Measurements from ENCODE around the gene PABPN1. TPM values are rescaled to one million over a fixed set of nuclear protein-coding genes. Genes with fewer than 3 reads are reported as not detected.

PABPN1 gene
- total and polyA plus RNA-seq, 9 of the 15 experiments (the other 6 are each of a cell fraction or from before 2014, with no cell fraction given) = 32.6 to 388 (median 178) TPM

- in situ Hi-C loops (cut with MboI) (no loop called here), intact Hi-C loops (cut with micrococcal nuclease) (no loop called here)
- no peak for ATAC-seq
- Histone ChIP-seq H3K79me2 (ENCODE audit: control insufficient read depth, insufficient read depth, low read length) (no peaks in the 10 kb centered on the region), H3K4me2 (ENCODE audit: insufficient read depth, low read length) (no peak overlapping the region), H3K9me1 (ENCODE audit: control insufficient read depth, insufficient read depth, low read length) (no peaks in the 10 kb centered on the region), H3K9ac (ENCODE audit: insufficient read depth in 1 of 2, low read depth in 2 of 2, low read length in 2 of 2) (no peak overlapping the region), H4K20me1 (replicated peaks; ENCODE audit: control insufficient read depth, insufficient read depth, low read length) (no peaks in the 10 kb centered on the region; the same call in 1 of the 2 replicates), H3K27ac (ENCODE audit: extremely low read depth, low read depth, low read length) (no peak overlapping the region), H3K27me3 (ENCODE audit: control insufficient read depth in 2 of 2, insufficient read depth in 2 of 2, low read length in 2 of 2) (peaks cover 10 to 49% of the 10 kb centered on the region in 2 experiments), H3K4me3 (no peak overlapping the region), H3K36me3 (ENCODE audit: control insufficient read depth, insufficient read depth, low read length) (no peaks in the 10 kb centered on the region), H2AFZ (ENCODE audit: low read depth, low read length) (no peak overlapping the region), H3K4me1 (replicated peaks in 1 of 2; ENCODE audit: control insufficient read depth in 2 of 2, insufficient read depth in 2 of 2, low read length in 2 of 2) (peaks cover 0 to 5% of the 10 kb centered on the region in 2 experiments; a peak in 3 of 5 replicates), H3K9me3 (replicated peaks; ENCODE audit: control insufficient read depth, insufficient read depth, low read depth, low read length) (no peaks in the 10 kb centered on the region)
- TF ChIP-seq SMAD2 (IDR thresholded peaks at IDR 0.05; ENCODE audit: low read depth, low read length) = no peak
- no peak for TF ChIP-seq MLLT1 (IDR thresholded peaks at IDR 0.05)
- no peak for TF ChIP-seq HNRNPUL1 (IDR thresholded peaks at IDR 0.05; ENCODE audit: low read length)
- no peak for TF ChIP-seq ZNF174 (CRISPR knock-in tag; IDR thresholded peaks at IDR 0.05)
- 11% methylated on average over 4 of the region's 11 CpGs for WGBS (ENCODE audit: insufficient coverage, low coverage, missing lambda C conversion rate)
- DNase-seq (ENCODE audit: extremely low read depth in 1 of 4, low spot score in 3 of 4) = no peak
- CTCF ChIA-PET (ENCODE audit: low intra/inter-chr PET ratio) = no interaction called here
- POLR2A ChIA-PET = no interaction called here
- no peak for FAIRE-seq
- no TSS peak for BruUV-seq (replicated peaks)
Measured at GRCh38 chr14:23359167-23359626, 37.9 kb downstream of the PABPN1 start.

Measured in K562 (cell line).